ENCODE measurements around the gene MFSD6.

GRCh38 chr2:190527214-190527613, 119.1 kb downstream of the MFSD6 start:
- TF ChIP-seq RAD21 (conservative IDR thresholded peaks at IDR 0.05 in 1 of 2, IDR thresholded peaks at IDR 0.05 in 1 of 2), result no peak
- TF ChIP-seq, protein P1, sequence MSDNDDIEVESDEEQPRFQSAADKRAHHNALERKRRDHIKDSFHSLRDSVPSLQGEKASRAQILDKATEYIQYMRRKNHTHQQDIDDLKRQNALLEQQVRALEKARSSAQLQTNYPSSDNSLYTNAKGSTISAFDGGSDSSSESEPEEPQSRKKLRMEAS (IDR thresholded peaks at IDR 0.05), result no peak
- no peak for TF ChIP-seq MAFK (IDR thresholded peaks at IDR 0.05; ENCODE audit: partially characterized antibody)
- TF ChIP-seq, protein P2, sequence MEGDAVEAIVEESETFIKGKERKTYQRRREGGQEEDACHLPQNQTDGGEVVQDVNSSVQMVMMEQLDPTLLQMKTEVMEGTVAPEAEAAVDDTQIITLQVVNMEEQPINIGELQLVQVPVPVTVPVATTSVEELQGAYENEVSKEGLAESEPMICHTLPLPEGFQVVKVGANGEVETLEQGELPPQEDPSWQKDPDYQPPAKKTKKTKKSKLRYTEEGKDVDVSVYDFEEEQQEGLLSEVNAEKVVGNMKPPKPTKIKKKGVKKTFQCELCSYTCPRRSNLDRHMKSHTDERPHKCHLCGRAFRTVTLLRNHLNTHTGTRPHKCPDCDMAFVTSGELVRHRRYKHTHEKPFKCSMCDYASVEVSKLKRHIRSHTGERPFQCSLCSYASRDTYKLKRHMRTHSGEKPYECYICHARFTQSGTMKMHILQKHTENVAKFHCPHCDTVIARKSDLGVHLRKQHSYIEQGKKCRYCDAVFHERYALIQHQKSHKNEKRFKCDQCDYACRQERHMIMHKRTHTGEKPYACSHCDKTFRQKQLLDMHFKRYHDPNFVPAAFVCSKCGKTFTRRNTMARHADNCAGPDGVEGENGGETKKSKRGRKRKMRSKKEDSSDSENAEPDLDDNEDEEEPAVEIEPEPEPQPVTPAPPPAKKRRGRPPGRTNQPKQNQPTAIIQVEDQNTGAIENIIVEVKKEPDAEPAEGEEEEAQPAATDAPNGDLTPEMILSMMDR (IDR thresholded peaks at IDR 0.05), result no peak
- no peak for TF ChIP-seq POLR2A (IDR thresholded peaks at IDR 0.05; ENCODE audit: low read length)
- no peak for TF ChIP-seq RFX5 (IDR thresholded peaks at IDR 0.05)
- TF ChIP-seq SREBF2 (IDR thresholded peaks at IDR 0.05), result no peak
- TF ChIP-seq POLR2AphosphoS2 (conservative IDR thresholded peaks at IDR 0.05; ENCODE audit: low read length), result no peak
- TF ChIP-seq CHD2 (IDR thresholded peaks at IDR 0.05; ENCODE audit: low read length, partially characterized antibody), result no peak
- no peak for TF ChIP-seq REST (IDR thresholded peaks at IDR 0.05)
